HEK293 (cell line): ENCODE data around the gene LRAT.
A peak's percentile ranks its signal among the peaks of the same experiment; 100 is the strongest.

ENCODE experiments used
- CTCF ChIA-PET: fragments of 350-600 bp; formaldehyde crosslinking; extraction: SDS; loops from one replicate; lab custom pipeline; 2021; ENCODE audit warnings: antibody characterized with exemption; lab: Yijun Ruan, JAX
- POLR2A ChIA-PET: fragments of 300-600 bp; formaldehyde crosslinking; extraction: SDS; loops from one replicate; lab custom pipeline; 2020; ENCODE audit warnings: antibody characterized with exemption, inconsistent platforms; lab: Yijun Ruan, JAX
- H3K27ac ChIP-seq: fragments of 200-500 bp; sonication (Bioruptor generic); 2 replicates; pipeline ENCODE4 v1.5.1; 2014; ENCODE audit warnings: low read depth, low read length, control low read depth, inconsistent platforms; ENCODE audit errors: extremely low read depth
- H3K36me3 ChIP-seq, 2 experiments: fragments of 200-500 bp in 1 of 2; sonication (Bioruptor generic) in 1 of 2; 1 replicate in 1 of 2; 2 replicates in 1 of 2; pipeline ENCODE4 v1.5.1; 2014 to 2017; ENCODE audit warnings: inconsistent platforms in 2 of 2, low read length in 2 of 2; ENCODE audit not compliant: control insufficient read depth in 2 of 2, insufficient read depth in 1 of 2
- H3K4me1 ChIP-seq: fragments of 200-500 bp; sonication (Bioruptor generic); 2 replicates; pipeline ENCODE4 v1.5.1; 2014; ENCODE audit warnings: mild to moderate bottlenecking, low read length, inconsistent platforms; ENCODE audit not compliant: control insufficient read depth, insufficient read depth
- H3K4me3 ChIP-seq: 2 replicates; pipeline ENCODE4 v1.5.1; 2011; ENCODE audit warnings: low read depth, mild to moderate bottlenecking, control low read depth, low read length, moderate library complexity
- H3K9me3 ChIP-seq: fragments of 200-500 bp; sonication (Bioruptor generic); 2 replicates; pipeline ENCODE4 v1.5.1; 2014; ENCODE audit warnings: low read depth, low read length, inconsistent platforms; ENCODE audit not compliant: control insufficient read depth, insufficient read depth
- KLF10 ChIP-seq: fragments of 450-650 bp; IDR thresholded peaks from 2 replicates; pipeline ENCODE4 v1.5.1; 2018; ENCODE audit warnings: missing biosample characterization, mild to moderate bottlenecking, missing genetic modification characterization
- MEIS1 ChIP-seq: sonication (generic); formaldehyde crosslinking; IDR thresholded peaks from 2 replicates; pipeline ENCODE4 v1.8.1; 2022; ENCODE audit warnings: missing genetic modification reagents, mild to moderate bottlenecking, borderline replicate concordance
- PATZ1 ChIP-seq: fragments of 450-650 bp; formaldehyde crosslinking; IDR thresholded peaks from 2 replicates; pipeline ENCODE4 v1.5.1; 2016; ENCODE audit warnings: missing biosample characterization, missing genetic modification characterization
- ZBTB7A ChIP-seq: fragments of 450-650 bp; formaldehyde crosslinking; IDR thresholded peaks from 2 replicates; pipeline ENCODE4 v1.5.1; 2016; ENCODE audit warnings: low read depth, missing biosample characterization, missing genetic modification characterization
- ZNF114 ChIP-seq: fragments of 450-650 bp; formaldehyde crosslinking; IDR thresholded peaks from 2 replicates; pipeline ENCODE4 v1.5.0; 2017; ENCODE audit warnings: missing biosample characterization, missing genetic modification characterization
- ZNF16 ChIP-seq: fragments of 450-650 bp; formaldehyde crosslinking; IDR thresholded peaks from 2 replicates; pipeline ENCODE4 v1.5.1; 2016; ENCODE audit warnings: low read depth, missing biosample characterization, missing genetic modification characterization
- ZNF202 ChIP-seq: fragments of 450-650 bp; formaldehyde crosslinking; IDR thresholded peaks from 2 replicates; pipeline ENCODE4 v1.5.1; 2016; ENCODE audit warnings: missing biosample characterization, missing genetic modification characterization, borderline replicate concordance
- ZNF214 ChIP-seq: fragments of 450-650 bp; formaldehyde crosslinking; IDR thresholded peaks from 2 replicates; pipeline ENCODE4 v1.5.1; 2017; ENCODE audit warnings: missing biosample characterization, mild to moderate bottlenecking, missing genetic modification characterization, borderline replicate concordance
- ZNF335 ChIP-seq: fragments of 450-650 bp; formaldehyde crosslinking; conservative IDR thresholded peaks from 2 replicates; pipeline ENCODE4 v1.5.1; 2016; ENCODE audit warnings: missing biosample characterization, missing genetic modification characterization
- ZNF416 ChIP-seq: fragments of 450-650 bp; formaldehyde crosslinking; IDR thresholded peaks from 2 replicates; pipeline ENCODE4 v1.5.1; 2016; ENCODE audit warnings: missing biosample characterization, missing genetic modification characterization
- ZNF426 ChIP-seq: fragments of 450-650 bp; formaldehyde crosslinking; IDR thresholded peaks from 2 replicates; pipeline ENCODE4 v1.5.1; 2017; ENCODE audit warnings: missing biosample characterization, missing genetic modification characterization, mild to moderate bottlenecking, inconsistent platforms, moderate library complexity
- ZNF544 ChIP-seq: fragments of 450-650 bp; formaldehyde crosslinking; IDR thresholded peaks from 2 replicates; pipeline ENCODE4 v1.5.0; 2017; ENCODE audit warnings: missing biosample characterization, missing genetic modification characterization
- ZNF560 ChIP-seq: fragments of 450-650 bp; formaldehyde crosslinking; IDR thresholded peaks from 2 replicates; pipeline ENCODE4 v1.5.1; 2017; ENCODE audit warnings: missing biosample characterization, missing genetic modification characterization, borderline replicate concordance
- ZNF623 ChIP-seq: fragments of 450-650 bp; formaldehyde crosslinking; IDR thresholded peaks from 2 replicates; pipeline ENCODE4 v1.5.1; 2016; ENCODE audit warnings: missing biosample characterization, missing genetic modification characterization
- ZNF629 ChIP-seq: fragments of 450-650 bp; formaldehyde crosslinking; IDR thresholded peaks from 2 replicates; pipeline ENCODE4 v1.5.1; 2017; ENCODE audit warnings: missing biosample characterization, missing genetic modification characterization
- ZNF654 ChIP-seq: fragments of 450-650 bp; formaldehyde crosslinking; IDR thresholded peaks from 2 replicates; pipeline ENCODE4 v1.5.1; 2016; ENCODE audit warnings: low read depth, missing biosample characterization, missing genetic modification characterization
- ZNF692 ChIP-seq: fragments of 450-650 bp; formaldehyde crosslinking; IDR thresholded peaks from 2 replicates; pipeline ENCODE4 v1.5.1; 2016; ENCODE audit warnings: missing biosample characterization, missing genetic modification characterization
- ZSCAN18 ChIP-seq: fragments of 450-650 bp; formaldehyde crosslinking; IDR thresholded peaks from 2 replicates; pipeline ENCODE4 v1.5.1; 2016; ENCODE audit warnings: missing biosample characterization, missing genetic modification characterization
- TF ChIP-seq, protein P1 (sequence below): fragments of 450-650 bp; formaldehyde crosslinking; IDR thresholded peaks from 2 replicates; pipeline ENCODE4 v1.5.1; 2016; ENCODE audit warnings: missing biosample characterization, missing genetic modification characterization
- TF ChIP-seq, protein P2 (sequence below): fragments of 450-650 bp; formaldehyde crosslinking; IDR thresholded peaks from 2 replicates; pipeline ENCODE4 v1.5.1; 2016; ENCODE audit warnings: missing biosample characterization, missing genetic modification characterization, low read depth

Gene LRAT

GRCh38 chr4:154778264-154778663 is 34.5 kb downstream of the LRAT start (continued):
- TF ChIP-seq, protein P1, sequence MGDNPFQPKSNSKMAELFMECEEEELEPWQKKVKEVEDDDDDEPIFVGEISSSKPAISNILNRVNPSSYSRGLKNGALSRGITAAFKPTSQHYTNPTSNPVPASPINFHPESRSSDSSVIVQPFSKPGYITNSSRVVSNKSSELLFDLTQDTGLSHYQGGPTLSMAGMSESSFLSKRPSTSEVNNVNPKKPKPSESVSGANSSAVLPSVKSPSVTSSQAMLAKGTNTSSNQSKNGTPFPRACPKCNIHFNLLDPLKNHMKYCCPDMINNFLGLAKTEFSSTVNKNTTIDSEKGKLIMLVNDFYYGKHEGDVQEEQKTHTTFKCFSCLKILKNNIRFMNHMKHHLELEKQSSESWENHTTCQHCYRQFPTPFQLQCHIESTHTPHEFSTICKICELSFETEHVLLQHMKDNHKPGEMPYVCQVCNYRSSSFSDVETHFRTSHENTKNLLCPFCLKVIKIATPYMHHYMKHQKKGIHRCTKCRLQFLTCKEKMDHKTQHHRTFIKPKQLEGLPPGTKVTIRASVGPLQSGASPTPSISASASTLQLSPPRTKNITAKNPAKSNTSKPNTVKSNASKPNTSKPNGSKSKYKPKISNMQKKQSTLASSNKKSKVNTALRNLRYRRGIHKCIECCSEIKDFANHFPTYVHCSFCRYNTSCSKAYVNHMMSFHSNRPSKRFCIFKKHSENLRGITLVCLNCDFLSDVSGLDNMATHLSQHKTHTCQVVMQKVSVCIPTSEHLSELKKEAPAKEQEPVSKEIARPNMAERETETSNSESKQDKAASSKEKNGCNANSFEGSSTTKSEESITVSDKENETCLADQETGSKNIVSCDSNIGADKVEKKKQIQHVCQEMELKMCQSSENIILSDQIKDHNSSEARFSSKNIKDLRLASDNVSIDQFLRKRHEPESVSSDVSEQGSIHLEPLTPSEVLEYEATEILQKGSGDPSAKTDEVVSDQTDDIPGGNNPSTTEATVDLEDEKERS (tag by site-specific recombination) = no peak
- TF ChIP-seq ZNF544 (no peak), PATZ1 (no peak), ZNF335 (tag by site-specific recombination) (no peak)

GRCh38 chr4:154779362-154779947 is 35.7 kb downstream of the LRAT start:
- no peaks in the 10 kb centered on the region for H3K36me3 ChIP-seq
- no peaks in the 10 kb centered on the region for H3K9me3 ChIP-seq
- POLR2A ChIA-PET = no interaction called here
- TF ChIP-seq KLF10 (tag by site-specific recombination) (no peak), ZNF202 (tag by site-specific recombination) (no peak), ZNF623 (tag by site-specific recombination) (no peak), ZNF692 (tag by site-specific recombination) (no peak), ZNF629 (tag by site-specific recombination) (no peak), ZNF654 (tag by site-specific recombination) (peak; percentile 51; the same call in 1 of the 2 replicates), MEIS1 (CRISPR knock-in tag) (no peak)
- TF ChIP-seq, all 188 proteins: peak for 1
- no peak overlapping the region for H3K4me3 ChIP-seq
- no peak overlapping the region for H3K27ac ChIP-seq
- CTCF ChIA-PET = interaction anchor here (0.6 to 3.4 kb wide), 12 partner anchors 19 to 690 kb away, joined by 3 to 30 read pairs (median 4); no protein-coding TSS in a partner anchor
- H3K4me1 ChIP-seq = no peaks in the 10 kb centered on the region

DNA sequence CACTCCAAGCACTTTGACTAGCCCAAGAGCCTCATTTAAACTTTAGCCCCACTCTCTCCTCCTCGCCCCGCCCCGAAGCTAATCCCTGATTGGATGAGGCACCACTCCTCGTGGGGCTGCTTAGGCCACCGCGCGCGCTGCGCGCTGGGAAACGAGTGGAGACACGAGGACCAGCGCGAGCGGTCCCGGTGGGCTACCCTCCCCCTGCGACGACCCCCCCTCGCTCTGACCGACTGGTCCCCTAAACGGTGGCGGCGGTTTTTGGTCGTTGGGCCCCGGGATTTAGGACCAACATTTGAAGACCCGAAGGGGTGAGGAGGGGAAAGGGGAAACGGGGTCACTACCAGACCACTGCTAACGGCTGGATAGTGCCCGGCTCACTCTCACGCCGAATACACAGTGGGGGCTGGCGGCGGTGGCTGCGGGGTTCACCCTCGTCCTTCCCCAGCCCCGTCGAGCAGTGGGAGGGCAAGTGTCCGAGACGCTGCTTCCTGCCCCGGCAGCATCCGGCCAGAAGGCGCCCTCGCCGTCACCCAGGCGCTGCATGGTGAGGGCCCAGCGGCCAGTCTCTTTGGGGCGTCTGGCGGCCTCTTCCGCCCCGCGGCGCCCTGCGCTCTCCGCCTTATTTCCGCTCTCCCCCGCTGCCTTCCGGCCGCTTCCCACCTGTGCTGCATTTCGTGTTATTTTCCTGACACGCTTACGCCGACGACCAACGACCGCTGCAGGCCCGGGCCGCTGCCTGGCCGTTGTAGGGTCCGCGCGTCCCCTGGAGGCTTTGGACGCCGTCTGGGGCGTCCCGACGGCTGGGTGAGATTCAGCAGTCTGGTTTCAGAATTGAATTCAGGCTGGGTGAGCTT is 37.6 kb downstream of the LRAT start, which contains the start of gene RBM46:
Gene RBM46, plus strand, starts transcription at position 147 of the 857 bp plus-strand sequence. CDS start 15,481 bp downstream, outside the sequence.
- ChIA-PET CTCF (interaction anchor here (0.7 to 1.4 kb wide), 2 partner anchors 94 to 144 kb away, joined by 4 to 5 read pairs; no protein-coding TSS in a partner anchor), POLR2A (no interaction called here)
- Histone ChIP-seq H3K9me3 (no peaks in the 10 kb centered on the region), H3K27ac (no peak within 1 kb of the TSS), H3K4me3 (no peak within 1 kb of the TSS), H3K4me1 (no peaks in the 10 kb centered on the region), H3K36me3 (no peaks in the 10 kb centered on the region)
- TF ChIP-seq ZNF629 (tag by site-specific recombination) (no peak), ZSCAN18 (tag by site-specific recombination) (no peak), ZNF16 (tag by site-specific recombination) (no peak), ZNF416 (tag by site-specific recombination) (no peak), ZBTB7A (no peak), ZNF114 (tag by site-specific recombination) (no peak), ZNF426 (no peak), ZNF560 (tag by site-specific recombination) (no peak), ZNF214 (tag by site-specific recombination) (no peak)
- TF ChIP-seq, protein P2, sequence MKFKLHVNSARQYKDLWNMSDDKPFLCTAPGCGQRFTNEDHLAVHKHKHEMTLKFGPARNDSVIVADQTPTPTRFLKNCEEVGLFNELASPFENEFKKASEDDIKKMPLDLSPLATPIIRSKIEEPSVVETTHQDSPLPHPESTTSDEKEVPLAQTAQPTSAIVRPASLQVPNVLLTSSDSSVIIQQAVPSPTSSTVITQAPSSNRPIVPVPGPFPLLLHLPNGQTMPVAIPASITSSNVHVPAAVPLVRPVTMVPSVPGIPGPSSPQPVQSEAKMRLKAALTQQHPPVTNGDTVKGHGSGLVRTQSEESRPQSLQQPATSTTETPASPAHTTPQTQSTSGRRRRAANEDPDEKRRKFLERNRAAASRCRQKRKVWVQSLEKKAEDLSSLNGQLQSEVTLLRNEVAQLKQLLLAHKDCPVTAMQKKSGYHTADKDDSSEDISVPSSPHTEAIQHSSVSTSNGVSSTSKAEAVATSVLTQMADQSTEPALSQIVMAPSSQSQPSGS (tag by site-specific recombination) = no peak
